NCI-H1092 treated with DMSO at 0.1 percent for 48 hours (cell line): ENCODE measurements around the gene BBOX1.
"Not testable (repeated sequence)": the region's sequence is repeated elsewhere in the genome, so short reads cannot be mapped to it uniquely, and the experiment has no call there.

Source experiments
- DNase-seq: peaks from one replicate; lab custom pipeline; 2025; lab: John Stamatoyannopoulos, UW

BBOX1 gene

GRCh38 chr11:27083782-27084181, 43.2 kb downstream of the BBOX1 start:
- DNase-seq = no peak

GRCh38 chr11:27084518-27084917, 43.9 kb downstream of the BBOX1 start:
- no peak for DNase-seq

- DNase-seq = no peak
Observed at GRCh38 chr11:27085111-27085510, 44.5 kb downstream of the BBOX1 start.

- DNase-seq = no peak
Observed at GRCh38 chr11:27085605-27086004, 45.0 kb downstream of the BBOX1 start.

GRCh38 chr11:27087432-27087831, 46.8 kb downstream of the BBOX1 start:
- no peak for DNase-seq

- no peak for DNase-seq
Observed at GRCh38 chr11:27088353-27088752, 47.7 kb downstream of the BBOX1 start.

GRCh38 chr11:27089746-27090145, 49.1 kb downstream of the BBOX1 start:
- no peak for DNase-seq

- not testable (repeated sequence) for DNase-seq
Observed at GRCh38 chr11:27090357-27090948, 49.8 kb downstream of the BBOX1 start.

GRCh38 chr11:27094120-27094519, 53.5 kb downstream of the BBOX1 start:
- no peak for DNase-seq

GRCh38 chr11:27095059-27095458, 54.4 kb downstream of the BBOX1 start:
- DNase-seq = no peak

GRCh38 chr11:27095887-27096286, 55.3 kb downstream of the BBOX1 start:
- DNase-seq = no peak

GRCh38 chr11:27097551-27097950, 56.9 kb downstream of the BBOX1 start:
- no peak for DNase-seq

- DNase-seq = no peak
Observed at GRCh38 chr11:27100534-27100933, 59.9 kb downstream of the BBOX1 start.

- no peak for DNase-seq
Observed at GRCh38 chr11:27107548-27107947, 66.9 kb downstream of the BBOX1 start.

- no peak for DNase-seq
Observed at GRCh38 chr11:27108809-27109208, 68.2 kb downstream of the BBOX1 start.

GRCh38 chr11:27111896-27112295, 71.3 kb downstream of the BBOX1 start:
- no peak for DNase-seq

GRCh38 chr11:27112946-27113345, 72.3 kb downstream of the BBOX1 start:
- DNase-seq = no peak

GRCh38 chr11:27115051-27115650, 74.5 kb downstream of the BBOX1 start:
- no peak for DNase-seq

GRCh38 chr11:27116684-27117083, 76.1 kb downstream of the BBOX1 start:
- DNase-seq = no peak

GRCh38 chr11:27118371-27118770, 77.8 kb downstream of the BBOX1 start:
- no peak for DNase-seq

- no peak for DNase-seq
Observed at GRCh38 chr11:27118949-27119348, 78.3 kb downstream of the BBOX1 start.

GRCh38 chr11:27119396-27119795, 78.8 kb downstream of the BBOX1 start:
- no peak for DNase-seq

- no peak for DNase-seq
Observed at GRCh38 chr11:27120211-27120610, 79.6 kb downstream of the BBOX1 start.

GRCh38 chr11:27122001-27122400, 81.4 kb downstream of the BBOX1 start:
- DNase-seq = no peak
